ENCODE results near the gene MYO1G.

DNA sequence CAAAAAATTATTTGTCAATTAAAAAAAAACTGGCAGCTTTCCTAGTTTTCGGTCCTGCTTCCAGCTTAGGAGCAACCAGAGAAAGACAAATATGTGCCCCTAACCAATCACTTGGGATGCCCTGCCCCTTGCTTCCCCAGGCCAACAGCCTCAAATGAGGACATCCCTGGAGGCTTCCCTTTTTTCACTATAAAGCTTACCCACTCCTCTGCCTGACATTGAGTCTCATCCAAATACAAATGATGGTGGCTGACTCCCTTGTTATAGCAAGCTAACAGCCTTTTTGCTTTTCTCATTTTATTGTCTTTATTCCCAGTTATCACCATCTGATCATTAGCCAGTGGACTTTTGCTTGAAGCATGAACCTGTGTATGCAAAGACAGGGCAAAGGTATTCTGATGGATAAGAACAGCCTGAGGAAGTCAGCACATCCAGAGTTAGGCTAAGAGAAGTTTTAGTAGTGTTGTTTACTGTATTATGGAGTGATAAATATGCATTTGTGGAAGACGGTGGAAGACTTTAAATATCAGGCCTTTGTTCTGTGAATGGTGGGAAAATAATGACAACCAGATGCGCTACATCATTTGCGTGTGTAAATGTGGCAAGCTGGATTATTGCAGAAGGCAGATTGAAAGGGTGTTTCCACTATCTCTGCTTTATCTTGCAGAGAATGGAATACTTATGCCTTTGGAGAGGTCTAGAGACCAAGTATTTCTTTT is 19.5 kb upstream of the MYO1G start:
- no peak for TF ChIP-seq POLR2A (IDR thresholded peaks at IDR 0.05)
- TF ChIP-seq, protein P1, sequence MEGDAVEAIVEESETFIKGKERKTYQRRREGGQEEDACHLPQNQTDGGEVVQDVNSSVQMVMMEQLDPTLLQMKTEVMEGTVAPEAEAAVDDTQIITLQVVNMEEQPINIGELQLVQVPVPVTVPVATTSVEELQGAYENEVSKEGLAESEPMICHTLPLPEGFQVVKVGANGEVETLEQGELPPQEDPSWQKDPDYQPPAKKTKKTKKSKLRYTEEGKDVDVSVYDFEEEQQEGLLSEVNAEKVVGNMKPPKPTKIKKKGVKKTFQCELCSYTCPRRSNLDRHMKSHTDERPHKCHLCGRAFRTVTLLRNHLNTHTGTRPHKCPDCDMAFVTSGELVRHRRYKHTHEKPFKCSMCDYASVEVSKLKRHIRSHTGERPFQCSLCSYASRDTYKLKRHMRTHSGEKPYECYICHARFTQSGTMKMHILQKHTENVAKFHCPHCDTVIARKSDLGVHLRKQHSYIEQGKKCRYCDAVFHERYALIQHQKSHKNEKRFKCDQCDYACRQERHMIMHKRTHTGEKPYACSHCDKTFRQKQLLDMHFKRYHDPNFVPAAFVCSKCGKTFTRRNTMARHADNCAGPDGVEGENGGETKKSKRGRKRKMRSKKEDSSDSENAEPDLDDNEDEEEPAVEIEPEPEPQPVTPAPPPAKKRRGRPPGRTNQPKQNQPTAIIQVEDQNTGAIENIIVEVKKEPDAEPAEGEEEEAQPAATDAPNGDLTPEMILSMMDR (IDR thresholded peaks at IDR 0.05), result no peak

All from ovary (tissue), 3 donors.